Activated CD8-positive, alpha-beta memory T cell treated with anti-CD3 and anti-CD28 coated beads, Interleukin-2, amount 10 ng/mL, durations not matched to agents 7 days and 5 days (primary cell): ENCODE data around the gene KMT2C. TPM values are rescaled to one million over a fixed set of nuclear protein-coding genes. Genes with fewer than 3 reads are reported as not detected.

Experiments
- ATAC-seq: fragments of 150-1000 bp; cut with Tn5 transposase; one replicate; pipeline ENCODE4 v1.10.0; 2021; ENCODE audit warnings: moderate library complexity
- CTCF ChIA-PET: fragments of 350-600 bp; sonication (Branson Sonifier 250); formaldehyde crosslinking; loops from one replicate; lab custom pipeline; 2021; ENCODE audit warnings: antibody characterized with exemption; lab: Charles Lee
- DNase-seq: peaks from one replicate; pipeline ENCODE4 v3.0.0-alpha.2; 2020
- H3K27ac Mint-ChIP-seq: one replicate; pipeline ENCODE4 v1.8.0; 2021; ENCODE audit warnings: mild to moderate bottlenecking, mixed read lengths
- H3K27me3 Mint-ChIP-seq: one replicate; pipeline ENCODE4 v1.8.0; 2021; ENCODE audit warnings: mixed read lengths
- H3K36me3 Mint-ChIP-seq: one replicate; pipeline ENCODE4 v1.8.0; 2021; ENCODE audit warnings: mild to moderate bottlenecking, mixed read lengths
- H3K4me1 Mint-ChIP-seq: one replicate; pipeline ENCODE4 v1.8.0; 2021; ENCODE audit warnings: mixed read lengths
- H3K4me3 Mint-ChIP-seq: one replicate; pipeline ENCODE4 v1.8.0; 2021; ENCODE audit warnings: mild to moderate bottlenecking, moderate library complexity, mixed read lengths
- H3K9me3 Mint-ChIP-seq: one replicate; pipeline ENCODE4 v1.8.0; 2022; ENCODE audit warnings: low read depth, mixed read lengths
- total RNA-seq, 2 experiments: library from RNA; stranded (reverse); gene quantifications; one replicate each; pipeline ENCODE4 v1.2.3, GENCODE V29; 2021

Gene KMT2C
- total RNA-seq, 2 experiments from 2014 or later = 58.2 to 86.6 TPM

DNA sequence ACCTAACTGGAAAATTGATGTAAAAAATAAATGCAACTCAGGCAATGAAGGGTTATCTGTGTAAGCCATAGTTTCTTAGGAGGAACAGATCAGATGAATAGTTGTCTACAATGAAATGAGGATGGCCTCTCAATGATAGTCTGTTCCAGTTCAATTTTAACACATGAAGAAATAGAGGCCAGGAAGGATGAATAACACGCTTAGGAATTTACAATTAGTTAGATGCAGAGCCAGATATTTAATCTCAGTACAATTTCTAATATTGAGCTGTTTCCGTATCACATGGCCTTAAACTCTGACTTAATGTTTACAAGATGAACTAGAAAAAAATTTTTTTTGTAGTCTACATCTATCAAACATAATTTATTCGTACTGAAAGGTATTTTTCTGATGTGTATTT is 233.7 kb downstream of the KMT2C start:
- Mint-ChIP-seq H3K9me3 (no peaks in the 10 kb centered on the region), H3K4me1 (no peaks in the 10 kb centered on the region), H3K36me3 (peaks cover 28% of the 10 kb centered on the region), H3K27ac (no peak overlapping the region), H3K4me3 (no peak overlapping the region), H3K27me3 (no peaks in the 10 kb centered on the region)
- CTCF ChIA-PET = no interaction called here
- no peak for ATAC-seq
- DNase-seq = no peak

DNA sequence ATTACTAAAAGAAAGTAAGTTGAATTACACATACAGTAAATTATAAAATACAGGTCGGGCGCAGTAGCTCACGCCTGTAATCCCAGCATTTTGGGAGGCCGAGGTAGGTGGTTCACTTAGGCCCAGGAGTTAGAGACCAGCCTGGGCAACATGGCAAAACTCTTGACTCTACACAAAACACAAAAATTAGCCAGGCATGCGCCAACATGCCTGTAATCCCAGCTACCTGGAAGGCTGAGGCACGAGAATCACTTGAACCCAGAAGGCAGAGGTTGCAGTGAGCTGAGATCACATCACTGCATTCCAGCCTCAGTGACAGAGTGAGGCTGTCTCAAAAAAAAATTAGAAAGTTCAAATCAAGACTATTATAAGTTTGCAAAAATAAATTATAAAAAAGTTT is 235.4 kb downstream of the KMT2C start:
- Mint-ChIP-seq H3K9me3 (no peaks in the 10 kb centered on the region), H3K27me3 (no peaks in the 10 kb centered on the region), H3K4me3 (no peak overlapping the region), H3K4me1 (no peaks in the 10 kb centered on the region), H3K27ac (no peak overlapping the region), H3K36me3 (peaks cover 39% of the 10 kb centered on the region)
- DNase-seq (no peak), ATAC-seq (no peak)
- CTCF ChIA-PET = no interaction called here

GRCh38 chr7:152196391-152196790 is 239.4 kb downstream of the KMT2C start:
- CTCF ChIA-PET = no interaction called here
- DNase-seq (no peak), ATAC-seq (no peak)
- Mint-ChIP-seq H3K9me3 (no peaks in the 10 kb centered on the region), H3K36me3 (peaks cover 41% of the 10 kb centered on the region), H3K27ac (no peak overlapping the region), H3K4me1 (no peaks in the 10 kb centered on the region), H3K27me3 (no peaks in the 10 kb centered on the region), H3K4me3 (no peak overlapping the region)

- no peaks in the 10 kb centered on the region for H3K9me3 Mint-ChIP-seq
These were observed 241.9 kb downstream of the KMT2C start for GRCh38 chr7:152193880-152194279.

DNA sequence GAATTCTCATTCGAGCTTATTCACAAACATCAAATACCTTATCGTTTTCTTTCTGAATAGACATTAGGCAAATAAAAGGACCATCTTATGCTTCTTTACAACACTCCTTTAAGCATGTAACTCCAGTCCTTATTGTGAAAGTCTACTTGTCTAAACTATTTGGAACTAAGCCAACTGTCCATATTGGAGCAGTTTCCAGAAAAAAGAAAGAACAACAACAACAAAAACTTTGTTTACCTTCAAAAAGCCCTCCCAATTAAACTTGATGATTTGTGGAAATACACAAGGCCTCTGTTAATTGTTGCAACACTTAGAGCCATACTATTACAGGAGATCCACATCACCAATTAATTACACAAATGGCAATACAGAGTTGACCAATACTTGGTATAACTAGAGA is 246.7 kb downstream of the KMT2C start:
- H3K4me3 Mint-ChIP-seq = no peak overlapping the region
- H3K9me3 Mint-ChIP-seq = no peaks in the 10 kb centered on the region
- H3K27me3 Mint-ChIP-seq = no peaks in the 10 kb centered on the region
- no peak overlapping the region for H3K27ac Mint-ChIP-seq
- ATAC-seq (no peak), DNase-seq (no peak)
- no peaks in the 10 kb centered on the region for H3K4me1 Mint-ChIP-seq
- CTCF ChIA-PET = no interaction called here
- peaks cover 32% of the 10 kb centered on the region for H3K36me3 Mint-ChIP-seq

More at GRCh38 chr7:152193880-152194279, 241.9 kb downstream of the KMT2C start:
- Mint-ChIP-seq H3K4me3 (no peak overlapping the region), H3K4me1 (no peaks in the 10 kb centered on the region), H3K27me3 (no peaks in the 10 kb centered on the region), H3K36me3 (peaks cover 44% of the 10 kb centered on the region), H3K27ac (no peak overlapping the region)
- DNase-seq (no peak), ATAC-seq (no peak)
- CTCF ChIA-PET = no interaction called here

DNA sequence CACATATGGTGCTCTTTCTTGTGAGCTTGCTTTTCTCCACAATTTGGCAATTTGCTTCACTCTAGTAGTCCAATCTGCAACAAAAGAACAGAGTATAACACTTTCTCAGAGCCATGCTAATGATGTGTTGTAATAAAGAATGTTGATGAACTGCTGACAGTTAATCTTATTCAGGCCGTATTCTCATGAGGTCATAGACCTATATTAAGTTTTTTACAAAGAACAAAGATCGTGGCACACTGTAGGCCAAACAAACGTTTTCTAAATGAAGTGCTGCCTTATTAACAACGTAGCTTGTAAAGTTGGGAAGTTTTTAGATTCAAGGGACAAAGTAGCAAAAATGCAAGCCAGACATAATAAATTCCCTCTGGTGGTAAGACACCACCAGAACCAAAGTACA is 250.2 kb downstream of the KMT2C start:
- Mint-ChIP-seq H3K9me3 (no peaks in the 10 kb centered on the region), H3K27me3 (no peaks in the 10 kb centered on the region), H3K27ac (no peak overlapping the region), H3K4me1 (no peaks in the 10 kb centered on the region), H3K4me3 (no peak overlapping the region), H3K36me3 (peaks cover 36% of the 10 kb centered on the region)
- CTCF ChIA-PET = no interaction called here
- no peak for ATAC-seq
- DNase-seq = no peak

DNA sequence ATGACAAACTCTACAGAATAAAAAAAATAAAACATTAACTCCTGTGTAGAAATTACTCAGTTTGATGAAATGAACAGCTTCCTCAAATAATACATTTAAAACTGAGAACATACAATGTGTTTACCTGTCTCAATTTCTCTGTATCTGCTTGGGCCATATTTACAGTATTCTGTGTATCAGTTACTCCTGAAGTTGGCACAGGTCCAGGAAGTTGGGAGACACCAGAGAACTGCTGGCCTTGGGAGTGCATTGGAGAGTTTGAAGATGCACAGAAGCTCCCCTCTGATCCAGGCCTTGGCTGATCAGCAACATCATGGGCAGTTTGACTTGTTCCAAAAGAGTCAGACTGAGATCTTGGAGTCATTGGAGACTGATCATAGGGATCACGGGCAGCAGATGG is 255.2 kb downstream of the KMT2C start:
- no peak for DNase-seq

GRCh38 chr7:152180048-152180447 is 255.8 kb downstream of the KMT2C start:
- peaks cover 8% of the 10 kb centered on the region for H3K4me1 Mint-ChIP-seq
- no peak for DNase-seq
- no peaks in the 10 kb centered on the region for H3K9me3 Mint-ChIP-seq
- no peak for ATAC-seq
- no peak overlapping the region for H3K27ac Mint-ChIP-seq
- CTCF ChIA-PET = interaction anchor here (1.2 kb wide), 1 partner anchor 13 kb away, joined by 3 read pairs; no protein-coding TSS in a partner anchor
- H3K27me3 Mint-ChIP-seq = no peaks in the 10 kb centered on the region
- no peak overlapping the region for H3K4me3 Mint-ChIP-seq
- peaks cover 54% of the 10 kb centered on the region for H3K36me3 Mint-ChIP-seq

More for the DNA sequence above, 255.2 kb downstream of the KMT2C start:
- Mint-ChIP-seq H3K36me3 (peaks cover 54% of the 10 kb centered on the region), H3K27ac (no peak overlapping the region), H3K4me1 (peaks cover 8% of the 10 kb centered on the region), H3K27me3 (no peaks in the 10 kb centered on the region), H3K4me3 (no peak overlapping the region), H3K9me3 (no peaks in the 10 kb centered on the region)
- CTCF ChIA-PET = interaction anchor here (1.2 kb wide), 1 partner anchor 14 kb away, joined by 3 read pairs; no protein-coding TSS in a partner anchor
- no peak for ATAC-seq

DNA sequence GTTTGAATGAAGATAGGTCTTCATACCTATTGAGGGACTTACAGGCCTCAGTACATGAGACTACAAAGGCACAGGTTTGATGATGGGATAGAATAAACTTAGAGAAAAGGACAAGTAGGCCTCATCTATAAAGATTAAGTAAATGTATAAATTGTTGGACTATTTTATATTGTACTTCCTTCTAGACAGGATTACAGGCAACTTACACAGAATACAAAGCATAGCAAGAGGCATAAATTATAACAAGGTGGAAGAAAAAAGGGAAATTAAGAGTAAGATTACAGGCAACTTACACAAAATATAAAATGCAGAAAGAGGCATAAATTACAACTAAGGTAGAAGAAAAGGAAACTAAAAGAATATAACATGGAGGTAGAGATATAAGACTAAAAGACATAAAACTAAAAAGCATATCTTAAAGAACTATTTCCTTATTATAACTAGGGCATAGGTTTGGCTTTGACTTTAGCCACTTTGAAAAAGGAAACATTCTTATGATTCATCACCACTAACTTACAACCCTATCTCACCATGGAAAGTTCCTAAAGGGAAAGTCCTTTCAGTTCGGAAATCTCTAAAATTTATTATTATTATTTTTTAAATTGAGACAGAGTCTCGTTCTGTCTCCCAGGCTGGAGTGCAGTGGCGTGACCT is 257.3 kb downstream of the KMT2C start:
- DNase-seq (no peak), ATAC-seq (no peak)
- Mint-ChIP-seq H3K9me3 (no peaks in the 10 kb centered on the region), H3K27ac (no peak overlapping the region), H3K4me3 (no peak overlapping the region), H3K36me3 (peaks cover 52% of the 10 kb centered on the region), H3K4me1 (peaks cover 8% of the 10 kb centered on the region), H3K27me3 (no peaks in the 10 kb centered on the region)
- CTCF ChIA-PET = no interaction called here

DNA sequence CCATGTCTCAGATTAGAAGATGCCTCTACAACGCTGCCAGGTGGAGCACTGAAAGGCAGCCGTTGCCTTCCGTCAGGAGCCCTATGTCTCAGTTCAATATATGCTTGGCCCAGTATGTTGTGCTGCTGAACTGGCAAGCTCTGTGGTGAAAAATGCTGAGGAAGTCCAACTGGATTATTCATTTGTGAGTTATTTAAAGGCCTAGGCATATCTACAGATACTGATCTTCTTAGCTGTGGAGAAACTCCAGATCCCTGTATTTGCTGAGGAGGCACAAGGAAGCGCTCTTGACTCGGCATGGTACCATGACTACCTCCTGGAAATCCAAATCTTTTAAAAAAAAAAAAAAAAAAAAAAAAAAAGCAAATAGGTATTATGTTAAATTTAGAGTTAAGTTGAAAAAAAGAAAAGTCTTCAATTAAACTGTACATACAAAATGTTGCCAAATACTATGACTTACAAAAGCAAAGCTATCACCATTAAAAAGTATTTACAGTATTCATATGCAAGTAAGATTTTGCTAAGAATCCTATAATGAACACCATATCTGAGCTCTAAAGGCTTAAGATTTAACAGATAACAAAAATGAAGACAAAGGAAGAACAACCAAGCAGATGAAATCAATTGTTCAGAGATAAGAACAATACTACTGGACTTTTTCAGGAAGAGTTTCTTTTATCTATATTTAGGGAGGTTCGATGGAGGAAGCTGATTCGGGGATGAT is 258.0 kb downstream of the KMT2C start:
- peaks cover 52% of the 10 kb centered on the region for H3K36me3 Mint-ChIP-seq
- CTCF ChIA-PET = no interaction called here
- no peaks in the 10 kb centered on the region for H3K9me3 Mint-ChIP-seq
- no peaks in the 10 kb centered on the region for H3K27me3 Mint-ChIP-seq
- no peak overlapping the region for H3K4me3 Mint-ChIP-seq
- DNase-seq (no peak), ATAC-seq (no peak)
- peaks cover 8% of the 10 kb centered on the region for H3K4me1 Mint-ChIP-seq
- H3K27ac Mint-ChIP-seq = no peak overlapping the region

GRCh38 chr7:152176797-152177196 is 259.0 kb downstream of the KMT2C start:
- no peak overlapping the region for H3K4me3 Mint-ChIP-seq
- DNase-seq (no peak), ATAC-seq (no peak)
- peaks cover 44% of the 10 kb centered on the region for H3K36me3 Mint-ChIP-seq
- no peak overlapping the region for H3K27ac Mint-ChIP-seq
- H3K9me3 Mint-ChIP-seq = no peaks in the 10 kb centered on the region
- H3K27me3 Mint-ChIP-seq = no peaks in the 10 kb centered on the region
- peaks cover 8% of the 10 kb centered on the region for H3K4me1 Mint-ChIP-seq
- CTCF ChIA-PET = no interaction called here

DNA sequence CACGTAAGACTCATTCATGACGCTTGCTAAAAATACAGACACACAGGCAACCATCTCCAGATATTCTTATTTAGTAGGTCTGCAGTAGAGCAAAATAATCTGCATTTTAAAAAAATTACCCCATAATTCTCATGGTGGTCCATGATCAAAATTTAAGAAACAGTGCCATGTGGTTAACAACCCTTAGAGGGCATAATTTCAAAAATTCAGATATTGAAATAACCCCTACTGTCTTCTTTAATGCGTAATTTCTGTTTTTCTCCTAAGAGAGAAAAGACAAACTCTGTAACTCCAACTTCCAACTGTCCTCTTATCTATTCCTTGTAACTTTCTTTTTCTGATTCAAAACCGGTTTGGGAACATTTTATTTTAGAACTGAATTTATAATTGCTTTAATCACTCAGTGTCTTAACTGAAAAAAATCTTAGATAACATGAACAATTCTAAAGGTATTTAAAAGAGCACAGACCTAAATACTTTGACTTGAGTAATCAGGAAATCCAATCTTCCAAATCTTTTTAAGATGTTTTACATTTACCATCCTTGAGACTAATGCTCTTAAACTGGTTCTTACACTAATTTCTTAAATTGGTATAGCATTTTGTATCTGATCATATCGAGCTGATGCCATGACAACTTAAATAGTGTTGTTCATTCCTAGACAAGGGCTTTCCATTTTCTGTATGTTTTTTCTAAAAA is 262.3 kb downstream of the KMT2C start:
- Mint-ChIP-seq H3K9me3 (no peaks in the 10 kb centered on the region), H3K4me1 (peaks cover 8% of the 10 kb centered on the region), H3K27me3 (no peaks in the 10 kb centered on the region), H3K27ac (no peak overlapping the region), H3K4me3 (no peak overlapping the region), H3K36me3 (peaks cover 30% of the 10 kb centered on the region)
- DNase-seq (no peak), ATAC-seq (no peak)
- CTCF ChIA-PET = no interaction called here

DNA sequence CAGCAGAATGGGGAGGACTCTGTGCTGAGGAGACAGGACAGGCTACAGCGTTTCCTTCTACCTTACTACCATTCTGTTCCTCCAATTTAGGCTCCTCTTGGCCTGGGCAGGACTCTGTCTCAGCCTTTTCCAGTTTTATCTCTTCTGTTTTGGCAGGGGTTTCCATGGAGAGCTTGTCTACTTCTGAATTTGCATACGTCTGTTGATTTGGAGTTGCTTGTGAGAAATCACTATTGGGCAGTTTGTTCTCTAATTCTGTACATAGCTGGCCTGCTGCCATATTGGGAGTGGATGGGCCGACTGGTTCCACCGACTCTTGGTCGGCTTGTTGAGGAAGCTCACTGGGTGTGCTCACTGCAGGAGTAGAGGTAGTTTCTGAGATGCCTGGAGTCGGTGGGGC is 273.5 kb downstream of the KMT2C start:
- Mint-ChIP-seq H3K36me3 (peaks cover 44% of the 10 kb centered on the region), H3K9me3 (no peaks in the 10 kb centered on the region), H3K27me3 (no peaks in the 10 kb centered on the region), H3K4me1 (peaks cover 10% of the 10 kb centered on the region), H3K4me3 (no peak overlapping the region), H3K27ac (no peak overlapping the region)
- ATAC-seq = no peak
- no peak for DNase-seq
- CTCF ChIA-PET = no interaction called here

GRCh38 chr7:152161171-152161570 is 274.6 kb downstream of the KMT2C start:
- Mint-ChIP-seq H3K27ac (peak overlapping the region; percentile 36), H3K4me3 (no peak overlapping the region), H3K9me3 (no peaks in the 10 kb centered on the region), H3K27me3 (no peaks in the 10 kb centered on the region), H3K4me1 (peaks cover 10% of the 10 kb centered on the region), H3K36me3 (peaks cover 37% of the 10 kb centered on the region)
- CTCF ChIA-PET = no interaction called here
- ATAC-seq = no peak
- DNase-seq = no peak
